ENCODE measurements around the gene VEZT.

The VEZT gene

DNA sequence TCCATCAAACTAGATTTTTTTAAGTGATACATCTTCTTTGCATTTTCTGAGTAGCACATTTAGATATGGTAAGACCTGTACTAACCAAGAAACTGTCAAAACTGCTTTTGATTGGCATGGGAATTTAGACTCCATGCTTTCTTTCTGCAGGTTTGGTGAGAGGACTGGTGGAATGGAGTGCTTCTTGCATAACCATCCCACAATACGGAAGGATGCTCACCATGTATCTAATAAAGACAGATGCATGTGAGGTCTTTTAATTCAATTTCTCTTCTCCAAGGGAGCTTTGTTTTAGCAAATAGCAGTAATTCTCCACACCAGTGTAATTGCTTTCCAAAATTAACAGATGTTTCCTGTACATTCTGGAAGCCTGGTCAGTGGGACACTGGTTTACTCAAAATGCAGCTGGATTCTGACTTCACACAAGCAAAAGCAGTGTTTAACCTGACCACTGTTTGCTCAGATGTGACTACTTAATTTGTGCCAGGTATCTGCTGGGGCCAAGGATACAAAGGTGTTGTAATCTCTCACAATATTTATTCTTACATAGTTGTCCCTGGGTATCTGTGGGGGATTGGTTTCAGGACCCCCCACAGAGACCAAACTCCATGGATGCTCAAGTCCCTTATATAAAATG is 26.4 kb upstream of the VEZT start:
- TF ChIP-seq, protein P1, sequence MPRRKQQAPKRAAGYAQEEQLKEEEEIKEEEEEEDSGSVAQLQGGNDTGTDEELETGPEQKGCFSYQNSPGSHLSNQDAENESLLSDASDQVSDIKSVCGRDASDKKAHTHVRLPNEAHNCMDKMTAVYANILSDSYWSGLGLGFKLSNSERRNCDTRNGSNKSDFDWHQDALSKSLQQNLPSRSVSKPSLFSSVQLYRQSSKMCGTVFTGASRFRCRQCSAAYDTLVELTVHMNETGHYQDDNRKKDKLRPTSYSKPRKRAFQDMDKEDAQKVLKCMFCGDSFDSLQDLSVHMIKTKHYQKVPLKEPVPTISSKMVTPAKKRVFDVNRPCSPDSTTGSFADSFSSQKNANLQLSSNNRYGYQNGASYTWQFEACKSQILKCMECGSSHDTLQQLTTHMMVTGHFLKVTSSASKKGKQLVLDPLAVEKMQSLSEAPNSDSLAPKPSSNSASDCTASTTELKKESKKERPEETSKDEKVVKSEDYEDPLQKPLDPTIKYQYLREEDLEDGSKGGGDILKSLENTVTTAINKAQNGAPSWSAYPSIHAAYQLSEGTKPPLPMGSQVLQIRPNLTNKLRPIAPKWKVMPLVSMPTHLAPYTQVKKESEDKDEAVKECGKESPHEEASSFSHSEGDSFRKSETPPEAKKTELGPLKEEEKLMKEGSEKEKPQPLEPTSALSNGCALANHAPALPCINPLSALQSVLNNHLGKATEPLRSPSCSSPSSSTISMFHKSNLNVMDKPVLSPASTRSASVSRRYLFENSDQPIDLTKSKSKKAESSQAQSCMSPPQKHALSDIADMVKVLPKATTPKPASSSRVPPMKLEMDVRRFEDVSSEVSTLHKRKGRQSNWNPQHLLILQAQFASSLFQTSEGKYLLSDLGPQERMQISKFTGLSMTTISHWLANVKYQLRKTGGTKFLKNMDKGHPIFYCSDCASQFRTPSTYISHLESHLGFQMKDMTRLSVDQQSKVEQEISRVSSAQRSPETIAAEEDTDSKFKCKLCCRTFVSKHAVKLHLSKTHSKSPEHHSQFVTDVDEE (CRISPR knock-in tag; IDR thresholded peaks at IDR 0.05) = no peak
- TF ChIP-seq TCF4 (CRISPR knock-in tag; IDR thresholded peaks at IDR 0.05; ENCODE audit: borderline replicate concordance) = peak; percentile 45; the same call in 1 of the 2 replicates
- ATAC-seq = no peak

DNA sequence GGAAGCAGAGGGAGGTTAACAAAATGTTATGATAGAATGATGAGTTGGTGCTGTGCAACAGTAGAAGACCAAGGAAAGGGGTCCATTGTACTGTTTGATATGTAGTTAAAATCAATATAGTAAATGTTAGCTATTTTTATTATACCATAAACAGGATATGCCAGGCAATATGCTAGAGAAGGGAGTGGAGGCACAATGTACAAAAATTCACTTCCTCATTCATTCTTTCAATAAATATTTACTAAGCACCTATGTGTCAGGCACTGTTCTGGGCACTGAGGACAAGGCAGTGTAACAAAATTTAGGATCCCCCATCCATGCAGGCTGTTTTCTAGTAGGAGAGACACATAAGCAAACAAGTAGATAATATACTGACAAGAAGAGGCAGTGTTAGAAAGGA is 25.3 kb upstream of the VEZT start:
- TF ChIP-seq TCF4 (CRISPR knock-in tag; IDR thresholded peaks at IDR 0.05; ENCODE audit: borderline replicate concordance) (no peak), CSDC2 (CRISPR knock-in tag; IDR thresholded peaks at IDR 0.05) (no peak), ARNTL (CRISPR knock-in tag; IDR thresholded peaks at IDR 0.05; ENCODE audit: borderline replicate concordance, low read depth) (no peak), BACH2 (CRISPR knock-in tag; IDR thresholded peaks at IDR 0.05; ENCODE audit: borderline replicate concordance) (no peak), ZNF565 (CRISPR knock-in tag; conservative IDR thresholded peaks at IDR 0.05; ENCODE audit: low read depth) (no peak), ZNF8 (CRISPR knock-in tag; IDR thresholded peaks at IDR 0.05) (no peak), OSR1 (CRISPR knock-in tag; IDR thresholded peaks at IDR 0.05) (no peak), ZFP30 (CRISPR knock-in tag; IDR thresholded peaks at IDR 0.05) (no peak), ESRRG (CRISPR knock-in tag; IDR thresholded peaks at IDR 0.05) (no peak), ZC3H10 (CRISPR knock-in tag; IDR thresholded peaks at IDR 0.05) (no peak), TOX (CRISPR knock-in tag; IDR thresholded peaks at IDR 0.05; ENCODE audit: borderline replicate concordance) (no peak), PPARA (CRISPR knock-in tag; IDR thresholded peaks at IDR 0.05; ENCODE audit: borderline replicate concordance) (no peak), ISL1 (CRISPR knock-in tag; IDR thresholded peaks at IDR 0.05) (no peak), GLIS3 (CRISPR knock-in tag; IDR thresholded peaks at IDR 0.05) (no peak), ZNF70 (CRISPR knock-in tag; IDR thresholded peaks at IDR 0.05) (no peak)
- TF ChIP-seq, protein P2, sequence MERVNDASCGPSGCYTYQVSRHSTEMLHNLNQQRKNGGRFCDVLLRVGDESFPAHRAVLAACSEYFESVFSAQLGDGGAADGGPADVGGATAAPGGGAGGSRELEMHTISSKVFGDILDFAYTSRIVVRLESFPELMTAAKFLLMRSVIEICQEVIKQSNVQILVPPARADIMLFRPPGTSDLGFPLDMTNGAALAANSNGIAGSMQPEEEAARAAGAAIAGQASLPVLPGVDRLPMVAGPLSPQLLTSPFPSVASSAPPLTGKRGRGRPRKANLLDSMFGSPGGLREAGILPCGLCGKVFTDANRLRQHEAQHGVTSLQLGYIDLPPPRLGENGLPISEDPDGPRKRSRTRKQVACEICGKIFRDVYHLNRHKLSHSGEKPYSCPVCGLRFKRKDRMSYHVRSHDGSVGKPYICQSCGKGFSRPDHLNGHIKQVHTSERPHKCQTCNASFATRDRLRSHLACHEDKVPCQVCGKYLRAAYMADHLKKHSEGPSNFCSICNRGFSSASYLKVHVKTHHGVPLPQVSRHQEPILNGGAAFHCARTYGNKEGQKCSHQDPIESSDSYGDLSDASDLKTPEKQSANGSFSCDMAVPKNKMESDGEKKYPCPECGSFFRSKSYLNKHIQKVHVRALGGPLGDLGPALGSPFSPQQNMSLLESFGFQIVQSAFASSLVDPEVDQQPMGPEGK (CRISPR knock-in tag; IDR thresholded peaks at IDR 0.05; ENCODE audit: borderline replicate concordance) = no peak
- TF ChIP-seq, protein P1 (CRISPR knock-in tag; IDR thresholded peaks at IDR 0.05) = no peak
- TF ChIP-seq, protein P3, sequence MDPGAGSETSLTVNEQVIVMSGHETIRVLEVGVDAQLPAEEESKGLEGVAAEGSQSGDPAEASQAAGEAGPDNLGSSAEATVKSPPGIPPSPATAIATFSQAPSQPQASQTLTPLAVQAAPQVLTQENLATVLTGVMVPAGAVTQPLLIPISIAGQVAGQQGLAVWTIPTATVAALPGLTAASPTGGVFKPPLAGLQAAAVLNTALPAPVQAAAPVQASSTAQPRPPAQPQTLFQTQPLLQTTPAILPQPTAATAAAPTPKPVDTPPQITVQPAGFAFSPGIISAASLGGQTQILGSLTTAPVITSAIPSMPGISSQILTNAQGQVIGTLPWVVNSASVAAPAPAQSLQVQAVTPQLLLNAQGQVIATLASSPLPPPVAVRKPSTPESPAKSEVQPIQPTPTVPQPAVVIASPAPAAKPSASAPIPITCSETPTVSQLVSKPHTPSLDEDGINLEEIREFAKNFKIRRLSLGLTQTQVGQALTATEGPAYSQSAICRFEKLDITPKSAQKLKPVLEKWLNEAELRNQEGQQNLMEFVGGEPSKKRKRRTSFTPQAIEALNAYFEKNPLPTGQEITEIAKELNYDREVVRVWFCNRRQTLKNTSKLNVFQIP (CRISPR knock-in tag; IDR thresholded peaks at IDR 0.05; ENCODE audit: borderline replicate concordance, low read depth) = no peak
- TF ChIP-seq, protein P4, sequence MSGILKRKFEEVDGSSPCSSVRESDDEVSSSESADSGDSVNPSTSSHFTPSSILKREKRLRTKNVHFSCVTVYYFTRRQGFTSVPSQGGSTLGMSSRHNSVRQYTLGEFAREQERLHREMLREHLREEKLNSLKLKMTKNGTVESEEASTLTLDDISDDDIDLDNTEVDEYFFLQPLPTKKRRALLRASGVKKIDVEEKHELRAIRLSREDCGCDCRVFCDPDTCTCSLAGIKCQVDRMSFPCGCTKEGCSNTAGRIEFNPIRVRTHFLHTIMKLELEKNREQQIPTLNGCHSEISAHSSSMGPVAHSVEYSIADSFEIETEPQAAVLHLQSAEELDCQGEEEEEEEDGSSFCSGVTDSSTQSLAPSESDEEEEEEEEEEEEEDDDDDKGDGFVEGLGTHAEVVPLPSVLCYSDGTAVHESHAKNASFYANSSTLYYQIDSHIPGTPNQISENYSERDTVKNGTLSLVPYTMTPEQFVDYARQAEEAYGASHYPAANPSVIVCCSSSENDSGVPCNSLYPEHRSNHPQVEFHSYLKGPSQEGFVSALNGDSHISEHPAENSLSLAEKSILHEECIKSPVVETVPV (CRISPR knock-in tag; IDR thresholded peaks at IDR 0.05) = no peak
- TF ChIP-seq, protein P5, sequence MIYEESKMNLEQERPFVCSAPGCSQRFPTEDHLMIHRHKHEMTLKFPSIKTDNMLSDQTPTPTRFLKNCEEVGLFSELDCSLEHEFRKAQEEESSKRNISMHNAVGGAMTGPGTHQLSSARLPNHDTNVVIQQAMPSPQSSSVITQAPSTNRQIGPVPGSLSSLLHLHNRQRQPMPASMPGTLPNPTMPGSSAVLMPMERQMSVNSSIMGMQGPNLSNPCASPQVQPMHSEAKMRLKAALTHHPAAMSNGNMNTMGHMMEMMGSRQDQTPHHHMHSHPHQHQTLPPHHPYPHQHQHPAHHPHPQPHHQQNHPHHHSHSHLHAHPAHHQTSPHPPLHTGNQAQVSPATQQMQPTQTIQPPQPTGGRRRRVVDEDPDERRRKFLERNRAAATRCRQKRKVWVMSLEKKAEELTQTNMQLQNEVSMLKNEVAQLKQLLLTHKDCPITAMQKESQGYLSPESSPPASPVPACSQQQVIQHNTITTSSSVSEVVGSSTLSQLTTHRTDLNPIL (CRISPR knock-in tag; IDR thresholded peaks at IDR 0.05; ENCODE audit: low read depth) = no peak
- ATAC-seq = no peak

Measured in SK-N-SH treated with all-trans-retinoic acid at 6 μM for 48 hours (cell line).